Neural cell (in vitro differentiated cells): Measurements from ENCODE around the gene RPL7A. TPM values are rescaled to one million over a fixed set of nuclear protein-coding genes. Genes with fewer than 3 reads are reported as not detected.

Experiments
- H2AFZ ChIP-seq: fragments of 200-600, 300-800 bp; sonication (generic), shearing (Covaris generic); 2 replicates; pipeline ENCODE4 v1.6.0; 2014; ENCODE audit warnings: low read depth, mild to moderate bottlenecking, antibody characterized with exemption, low read length, moderate library complexity
- H3F3A ChIP-seq: fragments of 200-600 bp; shearing (Covaris generic); 2 replicates; pipeline ENCODE4 v1.6.1; 2016; ENCODE audit warnings: mild to moderate bottlenecking, moderate library complexity, mixed read lengths, antibody characterized with exemption, low read length; ENCODE audit not compliant: insufficient read depth, poor library complexity, severe bottlenecking
- H3K27ac ChIP-seq: fragments of 200-600, 300-800 bp; sonication (generic), shearing (Covaris generic); 2 replicates; pipeline ENCODE4 v1.5.1; 2014; ENCODE audit warnings: mild to moderate bottlenecking, low read length, moderate library complexity
- H3K27me3 ChIP-seq: fragments of 300-800, 200-600 bp; sonication (generic), shearing (Covaris generic); 2 replicates; pipeline ENCODE4 v1.6.0; 2014; ENCODE audit warnings: mild to moderate bottlenecking, low read depth, low read length, moderate library complexity; ENCODE audit not compliant: insufficient read depth
- H3K36me3 ChIP-seq: fragments of 300-800, 200-600 bp; sonication (generic), shearing (Covaris generic); 2 replicates; pipeline ENCODE4 v1.5.1; 2014; ENCODE audit warnings: mild to moderate bottlenecking, antibody characterized with exemption, low read length, moderate library complexity; ENCODE audit not compliant: insufficient read depth
- H3K4me2 ChIP-seq: fragments of 300-800, 200-600 bp; sonication (generic), shearing (Covaris generic); 2 replicates; pipeline ENCODE4 v1.6.0; 2014; ENCODE audit warnings: mild to moderate bottlenecking, low read length
- H3K4me3 ChIP-seq: fragments of 300-800, 200-600 bp; sonication (generic), shearing (Covaris generic); 2 replicates; pipeline ENCODE4 v1.5.1; 2014; ENCODE audit warnings: mild to moderate bottlenecking, low read length, moderate library complexity
- H3K79me2 ChIP-seq: fragments of 200-600 bp; shearing (Covaris generic); replicated peaks from 2 replicates; pipeline ENCODE4 v1.6.0; 2014; ENCODE audit warnings: mild to moderate bottlenecking, low read length, moderate library complexity; ENCODE audit not compliant: insufficient read depth
- H3K9ac ChIP-seq: fragments of 300-800, 200-600 bp; sonication (generic), shearing (Covaris generic); 2 replicates; pipeline ENCODE4 v1.6.1; 2016; ENCODE audit warnings: mild to moderate bottlenecking, low read length, mixed read lengths
- H3K9me2 ChIP-seq: fragments of 200-600 bp; shearing (Covaris generic); 2 replicates; pipeline ENCODE4 v1.6.1; 2016; ENCODE audit warnings: mild to moderate bottlenecking, low read length, mixed read lengths; ENCODE audit not compliant: insufficient read depth
- H3K9me3 ChIP-seq: fragments of 200-600, 300-800 bp; sonication (generic), shearing (Covaris generic); 2 replicates; pipeline ENCODE4 v1.6.1; 2016; ENCODE audit warnings: mild to moderate bottlenecking, mixed run types, low read length, moderate library complexity, mixed read lengths
- H4K20me1 ChIP-seq: fragments of 200-600 bp; shearing (Covaris generic); 2 replicates; pipeline ENCODE4 v1.6.1; 2016; ENCODE audit warnings: mild to moderate bottlenecking, mixed run types; ENCODE audit not compliant: insufficient read depth
- EP300 ChIP-seq: fragments of 450-650 bp; conservative IDR thresholded peaks from 2 replicates; pipeline ENCODE4 v1.6.1; 2014; ENCODE audit warnings: antibody characterized with exemption, mild to moderate bottlenecking, moderate library complexity; ENCODE audit not compliant: poor library complexity, severe bottlenecking
- EZH2 ChIP-seq: fragments of 200-600, 300-800 bp; shearing (Covaris generic), sonication (generic); IDR thresholded peaks from 2 replicates; pipeline ENCODE4 v1.6.1; 2014; ENCODE audit warnings: antibody characterized with exemption, low read length, borderline replicate concordance, mild to moderate bottlenecking; ENCODE audit not compliant: insufficient read depth, poor library complexity, severe bottlenecking
- MXI1 ChIP-seq: fragments of 450-650 bp; conservative IDR thresholded peaks from 2 replicates; pipeline ENCODE4 v1.6.1; 2014; ENCODE audit warnings: antibody characterized with exemption, mild to moderate bottlenecking; ENCODE audit not compliant: poor library complexity, severe bottlenecking
- POLR2AphosphoS5 ChIP-seq: IDR thresholded peaks from 2 replicates; pipeline ENCODE4 v1.6.1; 2012
- RAD21 ChIP-seq: fragments of 450-650 bp; conservative IDR thresholded peaks from 2 replicates; pipeline ENCODE4 v1.6.1; 2014; ENCODE audit warnings: antibody characterized with exemption, mild to moderate bottlenecking, moderate library complexity
- SMC3 ChIP-seq: fragments of 450-650 bp; conservative IDR thresholded peaks from 2 replicates; pipeline ENCODE4 v1.6.1; 2014; ENCODE audit warnings: antibody characterized with exemption, mild to moderate bottlenecking, moderate library complexity; ENCODE audit not compliant: poor library complexity
- TAF1 ChIP-seq: IDR thresholded peaks from 2 replicates; pipeline ENCODE4 v1.6.1; 2012; ENCODE audit warnings: low read depth
- polyA plus RNA-seq: library from polyadenylated mRNA; depleted of rRNA; stranded (reverse); fragments of >200 nt; gene quantifications from 2 replicates; pipeline ENCODE4 v1.2.3, GENCODE V29; 2014
- TF ChIP-seq, protein P1 (sequence below): fragments of 450-650 bp; IDR thresholded peaks from 2 replicates; pipeline ENCODE4 v1.5.1; 2014; ENCODE audit warnings: antibody characterized with exemption, mild to moderate bottlenecking, moderate library complexity; ENCODE audit not compliant: poor library complexity, severe bottlenecking
- TF ChIP-seq, protein P2 (sequence below): IDR thresholded peaks from 2 replicates; pipeline ENCODE4 v1.6.1; 2012; ENCODE audit warnings: borderline replicate concordance

The RPL7A gene
- polyA plus RNA-seq, 1 donor from 2014 or later = 1,987 TPM

DNA sequence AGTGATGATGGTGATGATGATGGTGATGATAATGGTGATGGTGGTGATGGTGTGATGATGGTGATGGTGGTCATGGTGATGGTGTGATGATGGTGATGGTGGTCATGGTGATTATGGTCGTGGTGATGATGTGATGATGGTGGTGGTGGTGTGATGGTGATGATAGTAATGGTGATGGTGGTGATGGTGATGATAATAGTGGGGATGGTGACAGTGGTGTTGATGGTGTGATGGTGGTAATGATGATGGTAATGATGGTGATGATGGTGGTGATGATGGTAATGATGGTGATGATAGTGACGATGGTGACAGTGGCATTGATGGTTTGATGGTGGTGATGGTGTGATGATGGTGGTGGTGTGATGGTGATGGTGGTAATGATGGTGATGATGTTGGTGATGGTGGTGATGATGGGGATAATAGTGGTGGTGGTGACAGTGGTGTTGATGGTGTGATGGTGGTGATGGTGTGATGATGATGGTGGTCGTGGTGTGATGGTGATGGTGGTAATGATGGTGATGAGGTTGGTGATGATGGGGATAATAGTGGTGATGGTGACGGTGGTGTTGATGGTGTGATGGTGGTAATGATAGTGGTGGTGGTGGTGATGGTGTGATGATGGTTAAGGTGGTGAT, 34.6 kb downstream of the RPL7A start:
- no peaks in the 10 kb centered on the region for H3K79me2 ChIP-seq
- H3K9ac ChIP-seq = no peak overlapping the region
- H3K4me3 ChIP-seq = no peak overlapping the region
- no peak for TF ChIP-seq EZH2
- TF ChIP-seq, protein P1, sequence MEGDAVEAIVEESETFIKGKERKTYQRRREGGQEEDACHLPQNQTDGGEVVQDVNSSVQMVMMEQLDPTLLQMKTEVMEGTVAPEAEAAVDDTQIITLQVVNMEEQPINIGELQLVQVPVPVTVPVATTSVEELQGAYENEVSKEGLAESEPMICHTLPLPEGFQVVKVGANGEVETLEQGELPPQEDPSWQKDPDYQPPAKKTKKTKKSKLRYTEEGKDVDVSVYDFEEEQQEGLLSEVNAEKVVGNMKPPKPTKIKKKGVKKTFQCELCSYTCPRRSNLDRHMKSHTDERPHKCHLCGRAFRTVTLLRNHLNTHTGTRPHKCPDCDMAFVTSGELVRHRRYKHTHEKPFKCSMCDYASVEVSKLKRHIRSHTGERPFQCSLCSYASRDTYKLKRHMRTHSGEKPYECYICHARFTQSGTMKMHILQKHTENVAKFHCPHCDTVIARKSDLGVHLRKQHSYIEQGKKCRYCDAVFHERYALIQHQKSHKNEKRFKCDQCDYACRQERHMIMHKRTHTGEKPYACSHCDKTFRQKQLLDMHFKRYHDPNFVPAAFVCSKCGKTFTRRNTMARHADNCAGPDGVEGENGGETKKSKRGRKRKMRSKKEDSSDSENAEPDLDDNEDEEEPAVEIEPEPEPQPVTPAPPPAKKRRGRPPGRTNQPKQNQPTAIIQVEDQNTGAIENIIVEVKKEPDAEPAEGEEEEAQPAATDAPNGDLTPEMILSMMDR = no peak
- TF ChIP-seq TAF1 = no peak
- no peak for TF ChIP-seq MXI1
- no peak for TF ChIP-seq POLR2AphosphoS5
- no peak for TF ChIP-seq EP300
- TF ChIP-seq, protein P2, sequence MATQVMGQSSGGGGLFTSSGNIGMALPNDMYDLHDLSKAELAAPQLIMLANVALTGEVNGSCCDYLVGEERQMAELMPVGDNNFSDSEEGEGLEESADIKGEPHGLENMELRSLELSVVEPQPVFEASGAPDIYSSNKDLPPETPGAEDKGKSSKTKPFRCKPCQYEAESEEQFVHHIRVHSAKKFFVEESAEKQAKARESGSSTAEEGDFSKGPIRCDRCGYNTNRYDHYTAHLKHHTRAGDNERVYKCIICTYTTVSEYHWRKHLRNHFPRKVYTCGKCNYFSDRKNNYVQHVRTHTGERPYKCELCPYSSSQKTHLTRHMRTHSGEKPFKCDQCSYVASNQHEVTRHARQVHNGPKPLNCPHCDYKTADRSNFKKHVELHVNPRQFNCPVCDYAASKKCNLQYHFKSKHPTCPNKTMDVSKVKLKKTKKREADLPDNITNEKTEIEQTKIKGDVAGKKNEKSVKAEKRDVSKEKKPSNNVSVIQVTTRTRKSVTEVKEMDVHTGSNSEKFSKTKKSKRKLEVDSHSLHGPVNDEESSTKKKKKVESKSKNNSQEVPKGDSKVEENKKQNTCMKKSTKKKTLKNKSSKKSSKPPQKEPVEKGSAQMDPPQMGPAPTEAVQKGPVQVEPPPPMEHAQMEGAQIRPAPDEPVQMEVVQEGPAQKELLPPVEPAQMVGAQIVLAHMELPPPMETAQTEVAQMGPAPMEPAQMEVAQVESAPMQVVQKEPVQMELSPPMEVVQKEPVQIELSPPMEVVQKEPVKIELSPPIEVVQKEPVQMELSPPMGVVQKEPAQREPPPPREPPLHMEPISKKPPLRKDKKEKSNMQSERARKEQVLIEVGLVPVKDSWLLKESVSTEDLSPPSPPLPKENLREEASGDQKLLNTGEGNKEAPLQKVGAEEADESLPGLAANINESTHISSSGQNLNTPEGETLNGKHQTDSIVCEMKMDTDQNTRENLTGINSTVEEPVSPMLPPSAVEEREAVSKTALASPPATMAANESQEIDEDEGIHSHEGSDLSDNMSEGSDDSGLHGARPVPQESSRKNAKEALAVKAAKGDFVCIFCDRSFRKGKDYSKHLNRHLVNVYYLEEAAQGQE = no peak
- TF ChIP-seq SMC3 = no peak
- no peak for TF ChIP-seq RAD21
- no peaks in the 10 kb centered on the region for H3K9me3 ChIP-seq
- H3K9me2 ChIP-seq = no peaks in the 10 kb centered on the region
- H3K27ac ChIP-seq = no peak overlapping the region
- H2AFZ ChIP-seq = no peak overlapping the region
- H3F3A ChIP-seq = no peaks in the 10 kb centered on the region
- no peak overlapping the region for H3K4me2 ChIP-seq
- H4K20me1 ChIP-seq = no peaks in the 10 kb centered on the region
- H3K36me3 ChIP-seq = no peaks in the 10 kb centered on the region
- H3K27me3 ChIP-seq = no peaks in the 10 kb centered on the region

DNA sequence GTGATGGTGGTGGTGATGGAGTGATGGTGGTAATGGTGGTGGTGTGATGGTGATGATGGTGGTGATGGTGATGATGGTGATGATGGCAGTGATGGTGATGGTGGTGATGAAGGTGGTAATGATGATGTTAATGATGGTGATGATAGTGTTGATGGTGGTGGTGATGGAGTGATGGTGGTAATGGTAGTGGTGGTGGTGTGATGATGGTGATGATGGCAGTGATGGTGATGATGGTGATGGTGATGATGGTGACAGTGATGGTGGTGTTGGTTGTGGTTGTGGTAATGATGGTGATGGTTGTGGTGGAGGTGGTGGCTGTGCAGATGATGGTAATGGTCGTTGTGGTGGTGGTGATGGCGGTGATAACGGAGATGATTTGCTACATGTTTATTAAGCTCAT, 35.4 kb downstream of the RPL7A start:
- Histone ChIP-seq H2AFZ (no peak overlapping the region), H3K9me2 (no peaks in the 10 kb centered on the region), H3K4me2 (no peak overlapping the region)

More for the DNA sequence above, 35.4 kb downstream of the RPL7A start:
- no peak overlapping the region for H3K27ac ChIP-seq
- TF ChIP-seq, protein P2 = no peak
- no peak for TF ChIP-seq RAD21
- no peak for TF ChIP-seq SMC3
- TF ChIP-seq EZH2 = no peak
- TF ChIP-seq, protein P1 = no peak
- no peaks in the 10 kb centered on the region for H3K27me3 ChIP-seq
- no peaks in the 10 kb centered on the region for H4K20me1 ChIP-seq
- H3F3A ChIP-seq = no peaks in the 10 kb centered on the region
- H3K4me3 ChIP-seq = no peak overlapping the region
- H3K9ac ChIP-seq = no peak overlapping the region
- no peaks in the 10 kb centered on the region for H3K9me3 ChIP-seq
- H3K36me3 ChIP-seq = no peaks in the 10 kb centered on the region
- no peaks in the 10 kb centered on the region for H3K79me2 ChIP-seq
